HG02588 (cell line): ENCODE results near the gene ADCY5.

Source experiments
- ATAC-seq: cut with Tn5 transposase; IDR thresholded peaks from one replicate; pipeline ENCODE4 v1.9.1; 2021; ENCODE audit warnings: mild to moderate bottlenecking, moderate library complexity; ENCODE audit not compliant: unreplicated experiment

ADCY5 gene

DNA sequence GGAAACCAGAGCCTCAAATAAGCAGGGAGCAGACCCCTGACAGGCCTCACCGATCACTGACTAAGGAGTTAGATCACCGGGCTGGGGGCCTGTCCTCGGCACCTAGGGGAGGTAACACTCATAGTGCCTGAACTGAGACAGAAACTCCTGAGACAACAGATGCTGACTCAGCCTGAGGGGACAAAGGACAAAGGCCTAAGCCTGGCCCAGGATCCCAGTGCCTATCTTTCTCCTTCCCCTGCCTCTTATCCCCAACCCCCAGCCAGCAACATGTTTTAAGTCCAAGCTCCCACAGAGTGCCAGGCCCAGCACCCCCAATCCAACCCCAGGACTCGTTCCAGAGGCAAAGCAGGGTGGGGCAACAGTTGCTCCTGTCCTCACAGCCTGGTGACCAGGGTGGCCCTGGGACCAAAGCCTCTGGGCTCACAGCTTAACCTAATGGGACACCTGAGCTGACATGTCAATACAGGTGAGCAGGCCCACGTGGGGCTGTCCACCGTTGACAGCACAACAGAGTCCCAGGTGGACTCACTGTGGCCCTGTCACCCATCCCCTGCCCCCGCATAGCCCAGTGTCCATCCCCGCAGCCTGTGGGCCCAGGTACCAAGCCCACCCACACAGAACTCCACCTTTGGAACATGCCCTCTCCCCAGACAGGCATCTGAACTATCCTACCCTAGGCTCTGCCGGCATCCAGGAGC, 37.4 kb downstream of the ADCY5 start:
- no peak for ATAC-seq

DNA sequence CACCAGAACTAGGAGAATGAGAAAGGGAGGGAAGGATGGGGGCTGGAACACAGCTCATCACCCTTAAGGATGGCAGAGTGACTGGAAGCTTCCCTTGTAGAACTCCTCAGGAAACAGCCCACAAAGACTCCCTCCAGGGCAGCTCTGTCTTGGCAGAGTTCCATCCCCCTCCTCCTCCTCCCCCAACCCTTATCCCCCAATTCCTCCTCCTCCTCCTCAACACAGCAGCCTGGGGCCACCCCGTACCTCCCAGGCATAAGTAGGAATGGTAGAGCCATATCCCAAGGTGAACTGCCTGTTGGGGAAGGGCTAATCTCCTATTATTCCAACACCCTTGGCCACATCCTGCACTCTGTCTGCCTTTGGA, 38.8 kb downstream of the ADCY5 start:
- ATAC-seq, result no peak

DNA sequence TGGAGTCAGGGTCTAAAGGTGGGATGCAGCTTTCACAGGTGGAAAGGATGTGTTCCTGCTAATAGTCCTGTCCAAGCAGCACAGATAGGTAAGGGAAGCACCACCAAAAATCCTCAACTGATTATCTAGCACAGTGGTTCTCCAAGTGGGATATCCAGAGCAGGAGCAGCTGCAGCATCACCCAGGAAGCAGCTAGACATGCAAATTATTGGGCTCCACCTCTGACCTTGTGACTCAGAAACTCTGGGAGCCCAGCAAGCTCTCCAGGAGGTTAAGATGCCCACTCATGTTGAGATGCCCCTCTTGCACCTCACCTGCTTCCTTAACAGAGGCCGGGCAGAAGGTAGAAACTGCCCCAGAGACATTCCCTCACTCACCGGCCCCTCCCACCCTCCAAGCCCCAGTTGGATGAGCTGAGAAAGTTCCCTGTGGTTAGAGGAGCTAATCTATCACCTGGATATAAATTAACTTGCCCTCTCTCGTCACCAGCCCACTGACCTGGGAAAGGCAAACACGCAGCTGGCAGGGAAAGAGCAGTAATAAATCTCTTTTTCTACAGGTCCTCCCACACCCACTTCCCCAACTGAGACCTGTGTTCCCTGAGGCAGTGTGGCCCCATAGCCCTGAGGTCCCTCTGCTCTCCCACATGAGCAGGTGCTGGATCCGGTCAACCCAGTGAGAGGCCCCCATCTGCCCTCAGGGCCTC, 39.3 kb downstream of the ADCY5 start:
- ATAC-seq, result no peak

DNA sequence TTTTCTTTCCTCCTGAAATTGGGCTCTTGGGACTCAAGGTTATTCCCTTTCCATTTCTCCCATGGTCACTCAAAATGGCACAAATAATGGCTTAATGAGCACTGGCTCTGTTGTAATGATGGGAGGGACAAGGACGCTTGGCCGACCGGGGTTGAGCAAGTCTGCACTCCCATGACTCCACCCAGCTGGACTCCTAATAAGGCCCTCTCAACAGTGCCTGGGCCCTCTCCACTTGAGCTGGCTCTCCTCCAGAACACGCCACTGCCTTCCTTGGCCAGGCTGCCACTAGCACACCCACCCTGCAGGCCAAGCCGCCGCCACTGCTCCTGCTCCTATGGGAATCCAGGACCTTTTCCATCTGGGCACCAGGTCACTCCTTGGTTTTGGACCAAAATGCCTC, 42.3 kb downstream of the ADCY5 start:
- ATAC-seq, result no peak

DNA sequence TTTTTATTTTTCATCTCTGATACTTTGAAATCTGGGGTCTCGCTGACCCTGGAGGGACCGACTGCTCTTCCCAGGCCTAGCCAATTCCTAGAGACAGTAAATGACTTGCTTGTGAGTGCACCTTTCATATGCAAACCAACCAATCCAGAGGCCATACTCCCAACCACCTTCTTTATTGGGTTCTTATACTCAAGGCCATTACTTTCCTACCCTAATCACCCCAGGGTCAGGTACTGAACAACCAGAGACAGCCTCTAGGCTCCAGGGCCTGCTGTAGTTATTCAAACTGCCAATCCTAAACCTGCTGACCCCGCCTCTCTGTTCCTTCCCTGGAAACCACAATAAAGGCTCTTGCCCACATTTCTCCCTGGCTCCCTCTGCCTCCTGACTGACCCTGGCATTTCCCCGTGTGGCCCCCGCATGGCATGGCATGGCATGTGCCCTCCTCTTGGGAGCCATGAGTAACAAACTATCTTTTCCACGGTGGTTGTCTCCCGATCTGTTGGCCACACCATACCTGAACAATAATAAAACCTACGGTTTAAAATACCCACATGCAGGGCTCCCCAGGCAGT, 42.9 kb downstream of the ADCY5 start:
- ATAC-seq, result no peak

DNA sequence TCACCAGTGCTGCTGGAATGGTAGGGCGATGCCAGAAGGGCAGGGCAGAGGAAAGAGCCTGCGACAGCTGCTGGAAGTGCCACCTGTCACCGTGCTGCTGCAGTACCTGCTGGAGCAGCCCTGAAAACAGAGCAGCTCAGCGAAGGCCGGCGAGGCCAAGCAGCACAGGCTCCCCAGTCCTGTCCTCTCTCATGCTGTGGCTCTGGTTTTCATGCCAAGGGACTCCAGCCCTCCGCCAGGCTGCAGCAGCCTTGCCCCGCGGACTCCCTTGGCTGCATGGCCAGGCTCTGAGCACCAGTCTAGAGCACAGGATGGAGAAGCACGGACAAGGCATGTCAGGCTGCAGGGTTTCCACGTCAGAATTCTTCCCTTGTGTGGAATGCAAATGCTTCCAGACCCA, 43.9 kb downstream of the ADCY5 start:
- no peak for ATAC-seq

DNA sequence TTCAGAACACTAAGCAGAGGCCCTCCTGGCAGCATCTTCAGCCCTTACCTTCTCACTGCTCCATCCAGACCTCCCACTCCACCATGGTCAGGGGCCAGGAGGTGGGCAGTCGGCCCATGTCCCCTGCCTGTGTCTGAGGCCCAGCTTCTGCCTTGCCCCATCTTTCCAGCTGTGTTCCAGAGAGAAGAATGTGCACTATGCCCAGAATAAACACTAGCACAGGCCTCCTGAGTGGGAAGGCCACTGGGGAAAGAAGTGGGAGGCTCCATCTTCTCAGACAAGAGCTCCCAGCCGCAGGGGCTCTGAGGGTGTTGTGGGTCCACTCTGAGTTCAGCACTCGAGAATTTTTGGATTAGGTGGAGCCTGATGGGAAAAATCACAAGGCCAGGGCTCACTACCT, 44.5 kb downstream of the ADCY5 start:
- no peak for ATAC-seq

DNA sequence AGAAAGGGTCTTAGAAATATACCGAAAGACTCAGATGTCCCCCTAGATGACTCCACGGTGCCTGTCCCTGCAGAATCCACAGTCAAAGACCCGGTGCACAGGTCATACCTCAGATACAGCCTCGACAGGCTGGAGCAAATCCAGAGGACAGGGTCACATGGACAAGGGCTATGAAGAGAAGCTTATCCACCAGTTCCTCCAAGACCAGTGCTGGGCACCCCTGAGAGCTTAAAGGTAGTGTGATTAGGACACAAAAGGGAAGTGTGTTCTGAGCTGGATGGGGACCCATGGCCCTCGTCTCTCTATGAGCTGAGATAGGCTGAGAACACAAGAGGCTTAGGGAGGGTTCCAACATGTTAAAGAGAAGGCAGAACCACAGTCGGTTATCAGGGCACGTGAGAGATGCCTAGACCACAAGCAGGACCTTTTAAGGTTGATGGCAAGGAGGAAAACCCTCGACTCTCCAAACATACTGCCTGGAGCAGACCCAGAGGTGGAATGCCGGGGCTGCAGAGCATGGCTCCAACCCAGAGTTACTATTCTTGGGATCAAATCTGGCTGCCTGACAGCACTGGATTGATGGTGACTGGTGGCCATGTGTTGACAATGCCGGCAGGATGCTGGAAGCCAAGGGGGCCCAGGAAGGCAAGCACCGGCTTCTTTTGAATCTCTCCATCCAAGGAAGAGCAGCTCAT, 46.9 kb downstream of the ADCY5 start:
- no peak for ATAC-seq

DNA sequence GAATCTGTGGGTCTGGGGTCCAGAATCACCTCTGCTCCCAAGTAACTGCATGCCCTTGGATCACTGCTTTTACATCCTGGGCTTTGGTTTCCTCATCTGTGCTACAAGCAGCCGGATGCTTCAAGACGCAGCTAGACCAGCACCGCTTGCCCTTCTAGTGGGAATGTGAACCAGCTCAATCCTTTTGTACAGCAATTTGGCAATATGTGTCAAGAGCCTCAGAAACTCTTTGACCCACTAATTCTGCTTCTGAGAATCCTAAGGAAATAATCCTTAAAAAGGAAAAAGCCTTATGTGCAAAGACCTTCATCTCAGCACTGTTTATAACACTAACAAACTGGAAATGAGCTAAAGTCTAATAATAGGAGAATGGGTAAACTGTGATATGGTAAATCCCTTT, 48.7 kb downstream of the ADCY5 start:
- no peak for ATAC-seq

DNA sequence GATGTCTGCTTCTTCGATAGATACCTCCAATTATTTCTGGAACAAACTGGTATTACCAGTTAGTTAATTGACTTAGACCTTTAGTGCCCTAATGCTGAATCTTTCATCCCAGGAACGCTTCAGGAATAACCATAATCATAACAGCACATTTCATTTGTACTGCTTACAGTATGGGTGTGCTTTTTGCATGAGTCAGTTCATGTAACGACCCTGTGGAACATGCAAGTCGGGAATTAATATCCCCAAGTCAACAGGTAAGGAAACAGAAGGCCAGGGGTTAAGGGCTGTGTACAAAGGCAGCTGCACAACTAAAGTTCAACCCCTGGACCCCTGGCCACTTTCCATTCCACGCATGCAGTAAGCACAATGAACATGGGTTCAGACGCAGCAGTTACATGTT, 49.2 kb downstream of the ADCY5 start:
- ATAC-seq, result no peak

DNA sequence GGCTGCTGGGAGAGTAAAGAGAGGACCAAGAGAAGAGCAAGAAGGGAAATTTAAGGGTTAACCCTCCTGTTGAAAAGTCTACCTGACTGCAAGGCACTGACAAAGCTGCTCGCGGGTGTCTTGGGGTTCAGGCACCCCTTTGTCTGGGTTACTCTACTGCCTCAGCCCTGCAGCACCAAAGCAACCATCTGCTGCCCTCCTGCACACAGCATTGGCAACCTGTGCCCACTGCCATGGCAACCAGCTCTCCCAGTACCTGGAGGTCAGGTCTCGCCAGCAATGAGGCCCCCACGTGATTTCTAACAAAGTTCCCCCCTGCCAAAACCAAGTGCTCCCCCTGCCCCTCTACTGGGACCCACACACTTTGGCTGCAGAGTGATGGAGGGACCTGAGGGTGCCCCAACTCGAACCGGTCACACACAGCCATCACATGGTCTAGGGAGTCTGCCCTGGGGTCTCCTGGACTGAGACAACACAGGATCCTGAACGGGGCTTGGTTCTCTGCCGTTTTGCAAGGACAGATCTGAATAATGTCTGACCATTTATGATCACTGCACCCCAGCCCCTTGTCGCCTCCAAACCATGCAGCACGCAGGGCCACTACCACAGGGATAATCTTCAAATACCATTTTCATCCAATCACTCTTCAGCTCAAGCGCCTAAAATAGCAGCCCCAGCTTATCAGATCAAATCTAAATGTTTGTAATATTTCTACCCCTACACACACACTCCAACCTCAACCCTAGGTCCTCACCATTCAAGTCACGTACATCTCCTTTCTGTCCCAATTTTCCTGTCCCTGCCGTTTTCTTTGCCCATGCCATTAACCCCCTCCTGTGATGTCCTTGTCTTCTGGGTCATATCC, 50.7 kb downstream of the ADCY5 start:
- ATAC-seq, result no peak

DNA sequence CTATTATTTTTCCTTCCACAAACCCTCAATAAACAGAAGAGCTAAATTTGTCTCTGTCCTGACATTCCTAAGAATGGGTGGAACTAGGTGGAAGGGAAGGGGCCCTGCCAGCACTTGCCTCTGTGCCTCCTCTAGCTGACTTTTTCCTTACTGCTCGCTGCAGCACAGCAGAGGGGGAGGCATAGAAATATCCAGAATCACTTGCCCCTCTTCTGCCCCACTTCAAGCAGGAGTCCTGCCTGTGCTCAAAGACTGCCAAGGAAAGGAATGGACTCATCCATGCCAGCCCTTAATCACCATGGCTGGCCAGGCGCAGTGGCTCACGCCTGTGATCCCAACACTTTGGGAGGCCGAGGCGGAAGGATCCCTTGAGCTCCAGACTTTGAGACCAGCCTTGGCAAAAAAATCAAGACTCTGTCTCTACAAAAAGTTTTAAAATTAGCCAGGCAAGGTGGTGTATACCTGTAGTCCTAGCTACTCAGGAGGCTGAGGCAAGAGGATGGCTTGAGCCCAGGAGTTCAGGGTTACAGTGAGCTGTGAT, 51.8 kb downstream of the ADCY5 start:
- ATAC-seq, result no peak

DNA sequence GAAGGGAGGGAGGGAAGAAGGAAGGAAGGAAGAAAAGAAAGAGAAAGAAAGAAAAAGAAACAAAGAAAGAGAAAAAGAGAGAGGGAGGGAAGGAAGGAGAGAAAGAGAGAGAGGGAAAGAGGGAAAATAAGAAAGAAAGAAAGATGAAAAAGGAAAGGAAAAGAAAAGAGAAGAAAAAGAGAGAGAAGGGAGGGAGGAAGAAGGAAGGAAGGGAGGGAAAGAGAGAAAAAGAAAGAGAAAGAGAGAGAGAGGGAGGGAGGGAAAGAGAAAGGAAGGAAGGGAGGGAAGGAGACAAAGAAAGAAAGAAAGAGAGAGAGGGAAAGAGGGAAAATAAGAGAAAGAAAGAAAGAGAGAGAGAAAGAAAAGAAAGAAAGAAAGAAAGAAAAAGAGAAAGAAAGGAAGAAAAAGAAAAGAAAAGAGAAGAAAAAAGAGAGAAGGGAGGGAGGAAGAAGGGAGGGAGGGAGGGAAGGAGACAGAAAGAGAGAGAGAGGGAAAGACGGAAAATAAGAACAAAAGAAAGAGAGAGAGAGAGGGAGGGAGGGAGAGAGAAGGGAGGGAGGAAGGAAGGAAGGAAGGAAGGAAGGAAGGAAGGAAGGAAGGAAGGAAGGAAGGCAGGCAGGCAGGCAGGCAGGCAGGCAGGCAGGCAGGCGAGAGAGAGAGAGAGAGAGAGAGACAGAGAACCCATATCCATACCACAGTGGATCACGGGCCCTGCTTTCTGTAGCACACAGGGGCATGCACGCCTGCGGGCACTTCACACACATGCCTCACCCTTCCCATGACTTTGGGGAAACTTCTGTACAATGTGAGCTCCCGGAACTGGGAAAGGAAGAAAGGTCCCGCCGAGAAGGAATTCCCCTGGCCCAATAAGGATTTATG, 52.5 kb downstream of the ADCY5 start:
- no peak for ATAC-seq

DNA sequence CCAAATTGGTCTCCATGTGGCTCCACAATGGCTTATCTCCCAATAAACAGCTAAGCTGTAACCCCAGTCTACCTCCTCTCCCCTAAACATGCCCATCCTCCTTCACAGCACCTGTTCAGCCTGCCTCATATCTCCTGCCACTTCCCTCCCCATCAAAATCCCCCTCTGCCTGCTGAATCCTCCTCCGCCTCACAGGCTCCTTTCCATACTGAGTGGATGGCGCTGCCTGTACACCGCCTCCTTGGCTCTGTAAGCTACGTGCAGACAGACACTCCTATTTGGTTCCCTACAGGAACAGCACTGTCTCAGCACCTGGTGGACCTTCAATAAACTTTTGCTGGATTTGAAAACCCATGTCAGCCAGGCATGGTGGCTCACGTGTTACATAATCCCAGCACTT, 53.7 kb downstream of the ADCY5 start:
- ATAC-seq, result no peak

DNA sequence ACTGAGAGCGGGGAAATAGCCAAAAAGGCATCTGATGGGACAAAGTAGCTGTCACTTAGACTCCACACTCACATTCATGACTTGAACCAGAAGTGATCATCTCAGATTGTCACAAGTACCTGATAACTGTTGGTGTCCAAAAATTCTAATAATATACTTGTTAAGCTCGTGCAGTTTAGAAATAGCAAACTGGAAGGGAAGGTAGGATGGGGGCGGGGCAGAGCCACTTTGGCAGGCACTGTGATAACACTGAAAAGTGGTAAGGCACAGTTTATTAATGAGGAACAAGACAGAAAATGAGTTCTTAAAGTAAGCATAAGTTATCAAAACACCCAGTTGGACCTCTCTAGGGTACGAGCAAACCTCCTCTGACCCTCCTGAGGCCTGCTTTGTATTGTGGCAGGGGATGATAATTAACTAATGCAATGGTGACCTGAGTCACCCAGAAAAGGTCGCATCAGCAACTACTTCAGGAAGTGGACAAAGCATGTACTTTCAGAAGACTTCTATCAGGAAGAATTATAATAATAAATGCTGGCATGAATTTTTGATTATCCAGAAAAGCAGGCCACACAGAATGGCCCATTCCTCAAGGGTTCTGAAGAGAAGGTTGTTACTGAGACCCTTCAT, 54.4 kb downstream of the ADCY5 start:
- no peak for ATAC-seq

DNA sequence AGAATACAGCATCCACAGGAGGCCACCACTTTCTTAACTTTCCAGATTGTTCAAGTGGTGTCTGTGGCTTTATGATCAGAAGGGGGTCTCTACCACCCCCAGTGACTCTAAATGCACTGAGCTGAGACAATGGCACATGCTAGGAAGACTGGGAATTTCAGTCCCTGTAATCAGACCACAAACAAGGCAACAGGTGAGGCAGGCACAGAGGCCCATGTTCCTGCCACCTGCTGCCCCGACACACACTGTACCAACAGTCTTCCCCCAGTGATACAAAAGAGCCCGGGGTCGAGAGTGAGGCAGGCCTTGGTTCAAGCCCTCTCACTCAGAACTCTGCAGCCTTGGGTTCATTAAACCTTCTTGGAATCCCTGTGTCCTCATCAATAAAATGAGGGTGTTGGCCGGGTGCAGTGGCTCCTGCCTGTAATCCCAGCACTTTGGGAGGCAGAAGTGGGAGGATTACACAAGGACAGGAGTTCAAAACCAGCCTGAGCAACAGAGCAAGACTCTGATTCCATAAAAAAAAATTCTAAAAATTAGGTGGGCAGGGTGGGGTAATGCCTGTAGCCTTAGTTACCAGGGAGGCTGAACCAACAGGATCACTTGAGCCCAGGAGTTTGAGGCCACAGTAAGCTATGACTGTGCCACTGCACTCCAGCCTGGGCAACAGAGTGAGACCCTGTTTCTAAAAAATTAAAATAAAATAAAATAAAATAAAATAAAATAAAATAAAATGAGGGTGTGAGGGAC, 55.8 kb downstream of the ADCY5 start:
- no peak for ATAC-seq

DNA sequence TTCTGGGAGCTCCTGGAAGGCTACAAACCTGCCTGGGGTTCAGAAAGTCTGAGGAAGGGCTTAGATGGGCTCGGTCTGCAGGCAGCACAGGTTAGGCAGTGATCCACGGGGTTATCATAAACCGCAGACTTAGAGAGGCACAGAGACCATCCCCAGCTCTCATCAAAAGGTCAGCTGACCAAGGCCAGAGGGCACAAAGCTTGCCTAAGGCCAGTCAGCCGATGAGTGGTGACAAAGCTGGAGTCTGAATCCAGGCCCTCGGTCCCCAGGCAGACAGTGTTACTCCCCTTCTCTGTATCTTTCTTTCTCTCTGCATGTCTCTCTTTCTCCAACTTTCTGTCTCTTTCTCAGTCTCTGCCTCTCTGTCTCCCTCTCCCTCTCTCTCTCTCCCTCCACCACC, 56.5 kb downstream of the ADCY5 start:
- no peak for ATAC-seq

DNA sequence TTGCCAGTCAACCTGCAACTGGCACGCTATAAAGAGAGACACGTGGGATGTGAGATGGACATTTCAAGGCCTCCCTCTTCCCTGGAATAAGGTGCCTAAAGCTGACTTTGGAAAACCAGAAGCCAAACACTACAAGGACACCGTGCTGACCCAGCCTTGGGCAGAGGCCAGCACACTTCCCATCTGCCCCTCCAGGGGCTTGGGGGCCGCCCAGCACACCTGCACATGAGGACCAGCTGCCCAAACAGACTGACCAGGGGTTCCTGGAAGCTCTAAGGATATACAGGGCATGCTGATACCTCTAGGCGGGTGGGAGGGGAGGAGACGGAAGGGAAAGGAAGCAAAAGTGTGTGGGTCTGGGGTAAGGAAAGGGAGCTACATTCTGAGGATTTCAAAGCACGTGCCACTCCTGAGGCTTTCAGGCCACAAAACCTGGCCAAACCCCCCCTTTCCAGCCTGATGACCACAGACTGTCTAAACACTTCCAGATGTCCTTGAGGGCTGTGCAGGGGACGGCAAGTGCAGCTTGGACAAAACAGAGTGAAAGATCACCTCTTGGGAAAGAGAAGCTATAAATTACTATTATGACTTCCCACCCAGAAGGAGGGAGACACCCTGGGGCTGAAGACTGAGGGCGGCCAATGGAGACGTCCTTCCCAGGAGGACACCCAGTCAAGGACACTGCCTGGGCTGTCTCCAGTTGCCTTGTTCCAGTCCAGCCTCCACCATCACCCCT, 57.9 kb downstream of the ADCY5 start:
- no peak for ATAC-seq
